AG04450 (cell line): Measurements from ENCODE around the gene AKAP6. TPM values are rescaled to one million over a fixed set of nuclear protein-coding genes. Genes with fewer than 3 reads are reported as not detected.

ENCODE experiments used
- CTCF ChIA-PET: fragments of 300-600, 350-600 bp; formaldehyde crosslinking; extraction: SDS; loops from one replicate; lab custom pipeline; 2022; ENCODE audit warnings: antibody characterized with exemption, inconsistent platforms; lab: Charles Lee
- POLR2A ChIA-PET: fragments of 350-600 bp; formaldehyde crosslinking; extraction: SDS; loops from one replicate; lab custom pipeline; 2021; ENCODE audit warnings: antibody characterized with exemption, inconsistent platforms; lab: Yijun Ruan, JAX
- DNase-seq: peaks from one replicate; pipeline ENCODE4 v3.0.0-alpha.2; 2011; ENCODE audit warnings: low read depth, low spot score
- H3K27ac ChIP-seq: one replicate; pipeline ENCODE4 v1.5.1; 2012; ENCODE audit warnings: low read depth, low read length, control low read depth
- H3K27me3 ChIP-seq: one replicate; pipeline ENCODE4 v1.6.0; 2012; ENCODE audit warnings: low read length; ENCODE audit not compliant: control insufficient read depth, insufficient read depth
- H3K4me3 ChIP-seq: 2 replicates; pipeline ENCODE4 v1.5.1; 2011; ENCODE audit warnings: mild to moderate bottlenecking, low read depth, low read length, control low read depth
- H3K9me3 ChIP-seq: 2 replicates; pipeline ENCODE4 v1.5.1; 2012; ENCODE audit warnings: low read length; ENCODE audit not compliant: control insufficient read depth, insufficient read depth
- CTCF ChIP-seq: IDR thresholded peaks from 2 replicates; pipeline ENCODE4 v1.5.1; 2011; ENCODE audit warnings: low read depth, low read length, control low read depth, inconsistent platforms
- polyA plus RNA-seq: library from polyadenylated mRNA; depleted of rRNA; stranded (reverse); fragments of >200 nt; gene quantifications from 2 replicates; pipeline ENCODE4 v1.2.3, GENCODE V29; 2011

The AKAP6 gene
- polyA plus RNA-seq, 1 experiment = 0.78 TPM

GRCh38 chr14:32428875-32429274, 99.8 kb downstream of the AKAP6 start:
- Histone ChIP-seq H3K27ac (no peak overlapping the region), H3K9me3 (no peaks in the 10 kb centered on the region), H3K4me3 (no peak overlapping the region), H3K27me3 (no peaks in the 10 kb centered on the region)
- ChIA-PET CTCF (interaction anchor here (0.8 to 1.0 kb wide), 2 partner anchors 13 to 16 kb away, joined by 3 read pairs; no protein-coding TSS in a partner anchor), POLR2A (no interaction called here)
- no peak for DNase-seq
- TF ChIP-seq CTCF = no peak

- H3K9me3 ChIP-seq = no peaks in the 10 kb centered on the region
- CTCF ChIA-PET = no interaction called here
- no peak overlapping the region for H3K27ac ChIP-seq
- no peak for DNase-seq
- no peaks in the 10 kb centered on the region for H3K27me3 ChIP-seq
- no peak overlapping the region for H3K4me3 ChIP-seq
- POLR2A ChIA-PET = no interaction called here
- no peak for TF ChIP-seq CTCF
Measured at GRCh38 chr14:32430326-32430725, 101.2 kb downstream of the AKAP6 start.

DNA sequence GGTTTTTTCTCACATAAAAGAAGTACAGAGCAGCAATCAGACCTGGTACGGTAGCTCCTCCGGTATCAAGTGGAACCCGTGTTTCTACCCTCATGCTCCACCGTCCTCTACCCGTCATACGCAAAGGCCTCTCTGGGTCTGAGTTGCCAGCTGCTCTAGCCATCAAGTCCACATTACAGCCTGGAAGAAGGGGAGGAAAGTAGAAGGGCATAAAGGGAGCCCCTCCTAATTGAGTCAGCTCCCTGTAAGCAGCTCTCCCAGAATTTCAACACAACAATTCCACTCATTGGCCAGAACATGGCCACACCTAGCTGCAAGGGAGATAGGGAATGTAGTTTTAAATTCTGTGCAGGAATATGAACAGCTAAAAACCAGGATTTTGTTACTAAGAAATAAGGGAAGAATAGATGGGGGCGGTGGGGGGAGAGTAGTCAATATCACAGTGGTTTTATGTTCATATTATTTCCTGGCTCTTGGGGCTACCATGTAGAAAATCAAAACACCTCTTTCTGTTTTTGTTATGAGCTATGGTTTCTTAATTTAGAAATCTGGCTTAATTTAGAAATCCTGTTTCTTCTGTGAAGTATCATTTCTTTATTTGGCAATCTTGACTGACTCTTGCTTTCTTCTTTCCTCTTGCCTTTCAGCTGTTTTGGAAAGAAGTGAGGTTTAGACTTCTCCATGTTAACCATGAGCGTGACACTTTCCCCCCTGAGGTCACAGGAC, 103.9 kb downstream of the AKAP6 start:
- CTCF ChIA-PET = interaction anchor here (0.8 to 1.1 kb wide), 2 partner anchors 178 to 180 kb away, joined by 3 to 4 read pairs; no protein-coding TSS in a partner anchor

DNA sequence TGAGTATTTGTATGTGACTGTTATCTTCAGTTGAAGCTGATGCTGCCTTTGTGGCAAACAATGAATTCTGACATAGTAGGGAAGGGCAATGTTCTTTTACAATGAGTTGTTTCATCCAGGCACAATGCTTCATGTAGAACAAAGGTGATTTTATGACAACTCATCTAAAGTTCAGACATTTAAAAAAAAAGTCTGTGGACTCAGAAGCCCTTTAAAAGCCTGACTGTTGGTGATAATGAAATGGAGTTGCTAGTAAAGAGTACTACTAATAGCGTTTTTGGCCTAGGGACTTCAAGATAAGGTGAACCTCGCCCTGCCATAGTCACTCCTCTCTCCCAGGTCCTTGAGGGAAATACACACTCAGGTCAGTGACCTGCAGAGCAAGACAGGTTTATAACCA, 105.1 kb downstream of the AKAP6 start:
- Histone ChIP-seq H3K9me3 (no peaks in the 10 kb centered on the region), H3K4me3 (no peak overlapping the region), H3K27ac (no peak overlapping the region), H3K27me3 (no peaks in the 10 kb centered on the region)
- no peak for TF ChIP-seq CTCF
- CTCF ChIA-PET = interaction anchor here (0.5 kb wide), 1 partner anchor 979 kb away, joined by 3 read pairs; no protein-coding TSS in a partner anchor
- POLR2A ChIA-PET = no interaction called here
- DNase-seq = no peak

More for the DNA sequence above, 103.9 kb downstream of the AKAP6 start:
- Histone ChIP-seq H3K9me3 (no peaks in the 10 kb centered on the region), H3K4me3 (no peak overlapping the region), H3K27me3 (no peaks in the 10 kb centered on the region), H3K27ac (no peak overlapping the region)
- TF ChIP-seq CTCF = no peak
- no peak for DNase-seq
- POLR2A ChIA-PET = no interaction called here

GRCh38 chr14:32434880-32435279, 105.8 kb downstream of the AKAP6 start:
- ChIA-PET CTCF (no interaction called here), POLR2A (no interaction called here)
- Histone ChIP-seq H3K27me3 (no peaks in the 10 kb centered on the region), H3K27ac (no peak overlapping the region), H3K9me3 (no peaks in the 10 kb centered on the region), H3K4me3 (no peak overlapping the region)
- no peak for TF ChIP-seq CTCF
- no peak for DNase-seq
